Measurements from ENCODE around the gene C9orf72. TPM values are rescaled to one million over a fixed set of nuclear protein-coding genes. Genes with fewer than 3 reads are reported as not detected.
A peak's percentile ranks its signal among the peaks of the same experiment; 100 is the strongest.
"Not testable (repeated sequence)": the region's sequence is repeated elsewhere in the genome, so short reads cannot be mapped to it uniquely, and the experiment has no call there.

Gene C9orf72
- total RNA-seq, 1 experiment from 2014 or later, result 4.9 TPM

DNA sequence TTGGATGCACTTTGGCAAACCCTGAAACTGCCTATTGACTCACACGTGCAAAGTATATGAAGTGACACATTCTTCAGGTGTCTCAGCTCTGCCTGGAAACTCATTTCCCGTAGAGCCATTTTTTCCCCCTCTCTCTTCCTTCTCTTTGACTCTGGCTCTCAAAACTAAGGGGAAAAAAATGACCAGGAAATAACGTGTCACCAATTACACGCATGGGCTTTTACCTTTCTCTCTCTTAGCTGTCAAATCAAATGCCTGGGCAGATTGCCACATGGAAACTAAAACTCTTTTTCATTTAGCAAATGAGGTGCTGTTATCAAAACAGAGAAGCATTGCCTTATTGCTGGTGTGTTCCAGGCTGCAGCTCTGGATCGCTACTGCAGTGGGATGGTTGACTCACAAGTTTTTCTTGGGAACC is 67.5 kb downstream of the C9orf72 start:
- TF ChIP-seq, protein P1, sequence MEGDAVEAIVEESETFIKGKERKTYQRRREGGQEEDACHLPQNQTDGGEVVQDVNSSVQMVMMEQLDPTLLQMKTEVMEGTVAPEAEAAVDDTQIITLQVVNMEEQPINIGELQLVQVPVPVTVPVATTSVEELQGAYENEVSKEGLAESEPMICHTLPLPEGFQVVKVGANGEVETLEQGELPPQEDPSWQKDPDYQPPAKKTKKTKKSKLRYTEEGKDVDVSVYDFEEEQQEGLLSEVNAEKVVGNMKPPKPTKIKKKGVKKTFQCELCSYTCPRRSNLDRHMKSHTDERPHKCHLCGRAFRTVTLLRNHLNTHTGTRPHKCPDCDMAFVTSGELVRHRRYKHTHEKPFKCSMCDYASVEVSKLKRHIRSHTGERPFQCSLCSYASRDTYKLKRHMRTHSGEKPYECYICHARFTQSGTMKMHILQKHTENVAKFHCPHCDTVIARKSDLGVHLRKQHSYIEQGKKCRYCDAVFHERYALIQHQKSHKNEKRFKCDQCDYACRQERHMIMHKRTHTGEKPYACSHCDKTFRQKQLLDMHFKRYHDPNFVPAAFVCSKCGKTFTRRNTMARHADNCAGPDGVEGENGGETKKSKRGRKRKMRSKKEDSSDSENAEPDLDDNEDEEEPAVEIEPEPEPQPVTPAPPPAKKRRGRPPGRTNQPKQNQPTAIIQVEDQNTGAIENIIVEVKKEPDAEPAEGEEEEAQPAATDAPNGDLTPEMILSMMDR (conservative IDR thresholded peaks at IDR 0.05), result no peak
- TF ChIP-seq EZH2 (IDR thresholded peaks at IDR 0.05; ENCODE audit: low read depth), result no peak
- Histone ChIP-seq H3K4me3 (no peak overlapping the region), H3K4me2 (no peak overlapping the region), H3K79me2 (ENCODE audit: low read depth) (no peaks in the 10 kb centered on the region), H2AFZ (no peak overlapping the region), H3K36me3 (ENCODE audit: low read depth) (no peaks in the 10 kb centered on the region), H3K4me1 (replicated peaks; ENCODE audit: insufficient read depth) (no peaks in the 10 kb centered on the region; the same call in 1 of the 2 replicates), H3K27ac (no peak overlapping the region), H3F3A (ENCODE audit: insufficient read depth, low read depth) (no peaks in the 10 kb centered on the region), H3K9me2 (ENCODE audit: insufficient read depth) (no peaks in the 10 kb centered on the region), H3K9me3 (ENCODE audit: insufficient read depth, low read depth) (no peaks in the 10 kb centered on the region), H3K27me3 (ENCODE audit: insufficient read depth, low read depth) (no peaks in the 10 kb centered on the region), H4K20me1 (ENCODE audit: insufficient read depth) (no peaks in the 10 kb centered on the region)
- ChIA-PET CTCF (interaction anchor here (1.0 kb wide), 1 partner anchor 10 kb away, joined by 3 read pairs; no protein-coding TSS in a partner anchor), POLR2A (ENCODE audit: unreplicated experiment) (no interaction called here)
- peak in 1 of 2 experiments; percentile 1 for DNase-seq
- BruUV-seq (replicated peaks), result no TSS peak
- intact Hi-C loops (cut with micrococcal nuclease; ENCODE audit: unreplicated experiment), result no loop called here

DNA sequence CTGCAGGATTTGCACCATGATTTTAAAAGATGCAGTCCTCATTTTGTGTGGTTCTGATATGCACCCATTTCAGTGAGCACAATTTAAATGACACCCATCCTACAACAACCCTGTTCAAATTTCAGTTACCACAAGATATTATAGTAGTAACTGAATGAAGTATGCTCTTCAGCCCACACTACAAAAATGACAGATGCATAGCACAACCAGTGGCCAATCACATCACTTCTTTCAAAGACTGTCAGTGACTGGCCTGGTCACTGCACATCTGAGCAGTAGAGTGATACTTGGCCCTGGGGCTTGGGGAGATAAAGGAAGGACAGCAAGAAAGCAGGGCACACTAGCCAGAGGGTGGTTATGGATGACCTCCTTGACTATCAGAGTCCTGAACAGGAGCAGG is 69.0 kb downstream of the C9orf72 start:
- Histone ChIP-seq H3K9me2 (ENCODE audit: insufficient read depth) (no peaks in the 10 kb centered on the region), H2AFZ (no peak overlapping the region), H3K27ac (no peak overlapping the region), H3K4me2 (no peak overlapping the region), H3K4me3 (no peak overlapping the region), H3K4me1 (replicated peaks; ENCODE audit: insufficient read depth) (no peaks in the 10 kb centered on the region; the same call in 1 of the 2 replicates), H3F3A (ENCODE audit: insufficient read depth, low read depth) (no peaks in the 10 kb centered on the region), H3K9me3 (ENCODE audit: insufficient read depth, low read depth) (no peaks in the 10 kb centered on the region), H3K36me3 (ENCODE audit: low read depth) (no peaks in the 10 kb centered on the region), H4K20me1 (ENCODE audit: insufficient read depth) (no peaks in the 10 kb centered on the region), H3K27me3 (ENCODE audit: insufficient read depth, low read depth) (no peaks in the 10 kb centered on the region), H3K79me2 (ENCODE audit: low read depth) (no peaks in the 10 kb centered on the region)
- no peak for TF ChIP-seq EZH2 (IDR thresholded peaks at IDR 0.05; ENCODE audit: low read depth)
- TF ChIP-seq, protein P1 (conservative IDR thresholded peaks at IDR 0.05), result no peak
- intact Hi-C loops (cut with micrococcal nuclease; ENCODE audit: unreplicated experiment), result no loop called here
- no TSS peak for BruUV-seq (replicated peaks)
- POLR2A ChIA-PET (ENCODE audit: unreplicated experiment), result no interaction called here
- DNase-seq, result no peak
- CTCF ChIA-PET, result no interaction called here

DNA sequence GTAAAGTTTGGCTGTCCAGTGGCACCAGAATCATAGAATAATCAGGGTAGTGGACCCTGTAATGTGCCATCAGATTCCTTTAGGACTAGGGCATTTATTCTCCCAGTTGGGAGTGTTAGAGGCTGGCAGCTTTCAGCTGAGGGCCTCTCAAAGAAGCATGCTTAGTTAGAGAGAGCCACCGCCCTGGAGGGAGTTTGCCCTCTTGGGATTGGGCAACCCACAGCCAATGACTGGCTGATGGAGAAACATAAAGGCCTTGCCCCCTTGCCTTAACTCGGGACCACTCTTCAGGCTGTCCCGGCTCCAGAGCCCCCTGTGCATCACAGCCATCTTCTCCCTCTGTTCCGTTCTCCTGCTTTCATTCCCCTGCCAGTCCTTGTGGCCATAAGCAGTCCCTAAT is 69.7 kb downstream of the C9orf72 start:
- no peak overlapping the region for H3K4me3 ChIP-seq
- H3F3A ChIP-seq (ENCODE audit: insufficient read depth, low read depth), result no peaks in the 10 kb centered on the region
- CTCF ChIA-PET, result no interaction called here
- H3K79me2 ChIP-seq (ENCODE audit: low read depth), result no peaks in the 10 kb centered on the region
- no peak overlapping the region for H3K27ac ChIP-seq
- H2AFZ ChIP-seq, result no peak overlapping the region
- H3K4me1 ChIP-seq (replicated peaks; ENCODE audit: insufficient read depth), result no peaks in the 10 kb centered on the region; the same call in 1 of the 2 replicates
- no peaks in the 10 kb centered on the region for H3K9me3 ChIP-seq (ENCODE audit: insufficient read depth, low read depth)
- intact Hi-C loops (cut with micrococcal nuclease; ENCODE audit: unreplicated experiment), result no loop called here
- no peaks in the 10 kb centered on the region for H3K36me3 ChIP-seq (ENCODE audit: low read depth)
- DNase-seq, result no peak
- no peak overlapping the region for H3K4me2 ChIP-seq
- POLR2A ChIA-PET (ENCODE audit: unreplicated experiment), result no interaction called here
- no peaks in the 10 kb centered on the region for H3K27me3 ChIP-seq (ENCODE audit: insufficient read depth, low read depth)
- H4K20me1 ChIP-seq (ENCODE audit: insufficient read depth), result no peaks in the 10 kb centered on the region
- no TSS peak for BruUV-seq (replicated peaks)
- TF ChIP-seq EZH2 (IDR thresholded peaks at IDR 0.05; ENCODE audit: low read depth), result no peak
- TF ChIP-seq, protein P1 (conservative IDR thresholded peaks at IDR 0.05), result no peak
- H3K9me2 ChIP-seq (ENCODE audit: insufficient read depth), result no peaks in the 10 kb centered on the region

DNA sequence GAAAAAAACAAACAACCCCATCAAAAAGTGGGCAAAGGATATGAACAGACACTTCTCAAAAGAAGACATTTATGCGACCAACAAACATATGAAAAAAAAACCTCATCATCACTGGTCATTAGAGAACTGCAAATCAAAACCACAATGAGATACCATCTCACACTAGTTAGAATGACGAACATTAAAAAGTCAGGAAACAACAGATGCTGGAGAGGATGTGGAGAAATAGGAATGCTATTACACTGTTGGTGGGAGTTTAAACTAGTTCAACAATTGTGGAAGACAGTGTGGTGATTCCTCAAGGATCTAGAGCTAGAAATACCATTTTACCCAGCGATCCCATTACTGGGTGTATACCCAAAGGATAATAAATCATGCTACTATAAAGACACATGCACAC is 72.4 kb downstream of the C9orf72 start:
- H3K9me2 ChIP-seq (ENCODE audit: insufficient read depth); H3K4me1 ChIP-seq (replicated peaks; ENCODE audit: insufficient read depth); DNase-seq; POLR2A ChIA-PET (ENCODE audit: unreplicated experiment); H3K36me3 ChIP-seq (ENCODE audit: low read depth); BruUV-seq (replicated peaks); H2AFZ ChIP-seq; H3K9me3 ChIP-seq (ENCODE audit: insufficient read depth, low read depth); H3F3A ChIP-seq (ENCODE audit: insufficient read depth, low read depth); H3K27ac ChIP-seq; H3K27me3 ChIP-seq (ENCODE audit: insufficient read depth, low read depth); H3K4me3 ChIP-seq; CTCF ChIA-PET; H3K79me2 ChIP-seq (ENCODE audit: low read depth); H4K20me1 ChIP-seq (ENCODE audit: insufficient read depth); H3K4me2 ChIP-seq; intact Hi-C loops (cut with micrococcal nuclease; ENCODE audit: unreplicated experiment): not testable (repeated sequence)
